DMS 273 (cell line): ENCODE data around the gene HMGN2.

Experiments used
- DNase-seq: peaks from one replicate; lab custom pipeline; 2025; ENCODE audit not compliant: unreplicated experiment; lab: John Stamatoyannopoulos, UW

HMGN2 gene

DNA sequence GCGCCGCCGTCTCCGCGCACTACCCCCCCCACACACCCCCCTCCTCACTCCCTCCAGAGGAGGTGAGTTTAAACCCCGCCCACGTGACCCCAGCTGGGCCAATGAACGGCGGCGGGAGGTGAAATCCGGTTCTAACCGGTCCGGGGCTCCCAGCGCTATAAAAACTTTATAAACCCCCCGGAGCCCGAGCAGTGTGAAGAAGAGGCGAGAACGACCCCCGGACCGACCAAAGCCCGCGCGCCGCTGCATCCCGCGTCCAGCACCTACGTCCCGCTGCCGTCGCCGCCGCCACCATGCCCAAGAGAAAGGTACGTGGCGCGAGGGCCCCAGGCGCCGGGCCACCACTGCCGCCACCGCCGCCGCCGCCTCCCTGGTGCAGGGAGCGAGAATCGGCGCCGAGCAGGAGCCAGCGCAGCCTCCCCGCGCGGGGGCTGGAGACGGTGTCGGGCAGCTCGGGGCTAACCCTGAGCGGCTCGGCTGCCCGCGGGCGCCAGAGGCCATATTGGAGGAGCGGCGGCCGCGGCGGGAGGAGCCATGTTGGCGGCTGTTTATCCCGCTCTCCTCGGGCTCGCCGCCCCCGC lies at the start of gene HMGN2:
Gene HMGN2, plus strand, starts transcription at position 121 of the 581 bp plus-strand sequence. Its CDS starts 173 bp downstream, at position 294.
- DNase-seq: peak; percentile 97

- no peak for DNase-seq
Measured at GRCh38 chr1:26429721-26430120, 42.5 kb upstream of the HMGN2 start.

DNA sequence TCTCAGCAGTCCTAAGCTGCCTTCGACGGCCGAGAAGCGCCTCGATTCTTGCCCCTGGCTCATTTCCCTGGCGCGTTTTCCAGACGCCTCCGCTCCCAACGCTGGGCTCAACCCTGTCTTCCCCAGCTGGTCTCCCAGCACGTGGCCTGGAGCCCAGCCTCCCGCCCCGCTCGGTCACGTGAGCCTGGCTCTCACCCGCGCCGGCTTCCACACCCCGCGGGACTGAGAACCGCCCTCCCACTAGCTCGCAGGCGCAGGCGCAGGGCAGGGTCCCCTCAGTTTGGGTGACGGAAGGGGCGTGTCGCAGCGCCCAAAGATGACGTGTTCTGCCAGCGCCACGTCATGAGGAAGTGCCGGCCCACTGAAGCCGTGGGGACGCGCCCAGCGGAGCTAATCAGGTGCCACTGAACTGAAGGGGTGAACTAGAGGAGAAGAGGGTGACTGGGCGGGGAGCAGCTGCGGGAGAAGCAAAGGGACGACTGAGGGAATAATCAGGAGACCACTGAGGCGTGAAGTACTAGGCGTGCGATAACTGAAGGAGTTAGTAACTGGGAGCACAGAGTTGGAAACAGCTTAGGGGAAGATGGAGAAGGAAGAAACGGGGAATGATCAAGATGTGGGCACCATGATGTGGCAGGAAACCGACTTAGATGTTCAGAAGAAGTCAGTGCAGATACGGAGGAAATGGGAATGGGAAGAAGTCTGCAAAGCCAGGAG lies 40.1 kb upstream of the HMGN2 start, which contains the start of gene DHDDS:
Gene DHDDS, plus strand, starts transcription at position 343 of the 717 bp plus-strand sequence. CDS start 625 bp downstream, outside the sequence.
- DNase-seq: peak; percentile 99

- DNase-seq: no peak
Measured at GRCh38 chr1:26432793-26433192, 39.4 kb upstream of the HMGN2 start.

DNA sequence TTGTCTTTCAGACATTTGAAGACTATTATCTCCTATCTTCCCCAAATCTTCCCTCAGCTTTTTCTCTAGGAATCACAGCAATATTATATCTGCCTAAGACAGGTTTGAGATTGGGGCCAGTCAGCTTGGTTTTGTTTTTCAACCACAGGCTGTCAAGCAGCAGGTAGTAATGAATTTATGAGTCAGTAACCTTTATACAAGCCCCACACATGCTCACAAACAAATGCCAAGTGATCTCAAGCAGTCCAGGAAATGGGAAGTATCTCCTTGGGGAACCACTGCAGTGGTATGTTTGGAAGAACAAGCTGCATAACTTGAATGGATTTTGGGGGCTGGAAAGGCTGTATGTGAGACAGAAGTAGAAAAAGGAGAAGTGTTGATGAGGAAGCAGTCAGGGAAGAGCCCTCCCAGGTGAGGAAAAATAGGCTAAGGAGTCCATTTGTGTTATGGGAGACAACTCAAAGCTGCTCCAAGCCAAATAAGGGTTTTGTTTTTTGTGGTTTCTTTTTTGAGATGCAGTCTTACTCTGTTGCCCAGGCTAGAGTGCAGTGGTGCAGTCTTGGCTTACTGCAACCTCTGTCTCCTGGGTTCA lies 38.0 kb upstream of the HMGN2 start:
- no peak for DNase-seq

- no peak for DNase-seq
Measured at GRCh38 chr1:26438041-26438440, 34.2 kb upstream of the HMGN2 start.

- no peak for DNase-seq
Measured at GRCh38 chr1:26440259-26440658, 32.0 kb upstream of the HMGN2 start.

GRCh38 chr1:26449868-26450267 lies 22.4 kb upstream of the HMGN2 start:
- no peak for DNase-seq

- no peak for DNase-seq
Measured at GRCh38 chr1:26450908-26451307, 21.3 kb upstream of the HMGN2 start.

GRCh38 chr1:26452459-26453183 lies 19.6 kb upstream of the HMGN2 start:
- no peak for DNase-seq

DNA sequence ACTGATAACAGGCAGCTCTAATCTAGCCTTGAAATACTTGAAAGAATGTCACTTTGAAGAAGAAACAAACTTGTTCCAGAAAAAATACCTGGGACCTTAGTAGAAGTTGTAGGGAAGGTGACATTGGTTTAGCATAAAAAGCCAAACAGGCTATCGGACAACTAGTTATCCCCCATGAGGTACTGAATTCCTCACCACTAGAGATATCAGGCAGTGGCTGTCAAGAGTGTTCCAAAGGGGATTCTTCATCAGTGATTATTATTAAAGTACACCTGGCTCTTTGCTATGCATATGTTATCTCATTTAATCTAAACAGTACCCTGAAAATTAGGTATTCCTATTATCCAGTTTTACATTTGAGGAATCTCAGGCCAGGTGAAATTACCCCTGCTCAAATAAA lies 13.1 kb upstream of the HMGN2 start:
- DNase-seq: no peak

- no peak for DNase-seq
Measured at GRCh38 chr1:26459573-26460031, 12.6 kb upstream of the HMGN2 start.

DNA sequence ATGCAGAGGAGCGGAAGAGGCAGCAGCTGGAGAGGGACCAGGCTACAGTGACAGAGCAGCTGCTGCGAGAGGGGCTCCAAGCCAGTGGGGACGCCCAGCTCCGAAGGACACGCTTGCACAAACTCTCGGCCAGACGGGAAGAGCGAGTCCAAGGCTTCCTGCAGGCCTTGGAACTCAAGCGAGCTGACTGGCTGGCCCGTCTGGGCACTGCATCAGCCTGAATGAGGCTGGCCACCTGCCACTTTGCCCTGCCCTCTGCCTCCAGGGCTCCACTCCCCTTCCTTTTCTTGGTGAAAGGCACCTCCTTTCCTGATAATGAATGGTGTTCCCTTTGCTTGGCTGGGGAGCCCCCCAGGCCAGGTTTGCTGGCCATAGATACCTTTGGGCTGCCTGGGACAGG lies 3.3 kb upstream of the HMGN2 start:
- DNase-seq: peak; percentile 67

DNA sequence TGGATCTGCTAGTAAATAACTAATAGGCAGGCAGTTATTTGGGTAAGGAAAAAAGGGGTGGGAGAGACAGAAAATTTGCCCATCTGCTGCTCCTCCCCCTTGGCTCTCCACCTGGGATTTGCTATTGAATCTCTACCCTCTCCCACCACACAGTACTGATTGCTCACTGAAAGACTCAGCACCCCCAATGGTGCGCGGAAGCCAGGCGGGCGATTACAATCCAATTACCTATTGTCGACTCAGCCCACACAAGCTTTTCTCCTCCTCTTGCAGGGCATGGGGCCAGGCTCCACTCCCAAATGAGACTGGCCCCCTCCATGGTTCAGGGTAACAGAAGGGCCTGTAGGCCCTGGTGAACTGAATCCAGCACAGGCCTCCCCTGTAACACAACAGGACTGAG lies 2.7 kb upstream of the HMGN2 start:
- DNase-seq: peak; percentile 74

DNA sequence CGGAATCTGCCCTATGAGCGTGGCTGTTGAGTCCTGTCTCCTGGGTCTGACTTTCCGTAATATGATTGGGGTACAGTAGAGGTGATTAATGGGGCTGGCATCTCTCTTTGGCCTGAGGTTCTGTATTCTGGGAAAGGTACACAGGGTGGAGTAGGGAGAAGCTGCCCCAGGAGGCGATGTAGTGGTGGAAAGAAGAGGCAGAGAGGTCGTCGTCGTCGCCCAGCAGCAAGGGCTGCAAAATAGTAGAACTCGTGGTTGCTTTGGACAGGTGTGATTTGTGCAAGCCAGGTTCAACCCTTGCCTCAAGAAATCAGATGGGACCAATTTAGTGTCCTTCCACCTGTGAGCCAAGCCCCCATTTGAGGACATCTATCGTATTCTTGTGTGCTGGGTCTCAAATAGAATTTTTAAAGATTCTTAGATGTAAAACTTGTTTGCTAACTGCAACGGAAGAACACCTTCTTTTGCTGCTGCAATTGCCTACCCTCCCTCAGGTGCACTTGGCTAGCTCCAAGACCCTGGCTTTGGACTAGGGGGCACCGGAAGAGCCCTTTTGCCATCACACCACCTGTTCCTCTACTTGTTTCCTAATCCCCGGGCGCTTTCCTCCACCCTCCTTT lies 1.3 kb upstream of the HMGN2 start:
- DNase-seq: no peak

DNA sequence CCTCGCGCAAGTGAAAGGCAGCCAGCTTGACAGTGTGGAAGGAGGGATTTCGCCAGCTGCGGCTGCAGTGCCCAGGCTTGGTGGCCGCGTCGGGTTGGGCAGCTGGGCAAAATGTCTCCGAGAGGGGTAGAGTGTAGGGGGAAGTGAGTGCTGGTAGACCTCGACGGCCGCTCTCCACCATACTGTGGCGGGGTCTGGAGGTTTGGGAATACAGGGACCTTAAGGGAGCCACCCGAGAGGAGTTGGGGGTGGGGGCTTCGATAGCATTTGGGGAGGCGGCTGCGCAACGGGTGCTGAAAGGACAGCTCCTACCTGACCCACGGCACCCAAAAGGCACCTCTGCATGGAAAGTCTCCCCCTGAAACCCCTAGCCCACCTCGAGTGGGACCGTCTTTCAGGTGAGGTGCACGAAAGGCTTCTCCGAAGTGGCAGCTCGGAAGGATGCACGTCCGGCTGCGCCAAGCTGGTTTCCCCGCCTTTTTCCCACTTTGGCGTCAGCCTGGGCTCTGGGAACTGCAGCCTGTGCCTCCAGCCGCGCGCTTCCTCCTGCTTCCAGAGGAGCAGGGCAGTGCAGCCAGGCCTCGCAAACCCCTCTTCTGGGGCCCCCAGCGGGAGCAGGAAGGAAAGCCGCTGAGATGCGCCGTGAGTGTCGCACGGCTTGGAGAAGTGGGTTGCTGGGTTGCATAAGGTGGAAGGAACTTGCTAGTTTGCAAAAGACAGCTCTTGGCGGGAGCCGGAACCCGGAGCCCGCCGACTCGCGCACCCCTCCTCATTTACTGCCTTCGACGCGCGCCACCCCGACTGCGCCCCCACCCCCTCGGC lies 531 bp upstream of the HMGN2 start:
- peak; percentile 94 for DNase-seq

DNA sequence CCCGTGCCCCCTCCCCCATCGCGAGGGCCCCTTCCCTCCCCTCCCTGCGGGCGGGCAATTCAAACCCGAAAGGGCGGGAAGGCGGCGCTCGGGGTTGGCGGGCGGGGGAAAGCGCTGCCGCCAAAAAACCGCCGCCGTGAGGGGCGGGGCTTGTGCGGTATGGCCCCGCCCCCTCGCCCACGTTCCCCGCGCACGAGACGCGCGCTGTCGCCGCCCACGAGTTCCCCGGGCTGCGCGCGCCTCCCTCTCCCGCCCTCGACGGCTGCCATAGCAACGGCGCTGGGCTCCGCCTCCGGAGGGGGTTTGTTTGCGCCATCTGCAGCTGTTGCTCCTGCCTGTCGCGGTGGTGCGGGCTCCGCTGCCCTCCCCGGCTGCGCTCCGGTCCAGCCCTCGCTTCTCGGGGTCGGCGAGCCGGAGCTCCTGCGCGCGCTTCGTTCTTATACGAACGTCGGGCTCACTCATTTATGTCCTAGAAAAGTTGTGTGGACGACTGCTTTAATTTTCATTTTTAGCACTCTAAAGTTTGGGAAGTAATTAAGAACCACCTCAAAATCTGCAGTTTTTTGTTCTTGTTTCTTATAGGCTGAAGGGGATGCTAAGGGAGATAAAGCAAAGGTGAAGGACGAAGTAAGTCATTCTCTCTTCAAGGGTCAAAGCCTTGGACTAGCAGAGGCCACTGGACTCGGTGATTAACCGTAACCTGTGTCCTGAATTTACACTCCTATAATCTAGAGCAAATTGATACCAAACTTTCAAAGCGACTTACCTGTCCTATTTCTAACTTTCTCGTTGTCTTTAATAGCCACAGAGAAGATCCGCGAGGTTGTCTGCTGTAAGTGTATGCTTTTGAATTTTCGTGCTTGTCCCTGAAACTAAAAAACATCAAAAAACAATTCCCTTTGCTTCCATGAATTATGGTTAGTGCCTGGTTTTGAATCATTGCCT lies 933 bp downstream of the HMGN2 start:
- peak; percentile 98 for DNase-seq

GRCh38 chr1:26474818-26475217 lies 2.6 kb downstream of the HMGN2 start:
- no peak for DNase-seq

DNA sequence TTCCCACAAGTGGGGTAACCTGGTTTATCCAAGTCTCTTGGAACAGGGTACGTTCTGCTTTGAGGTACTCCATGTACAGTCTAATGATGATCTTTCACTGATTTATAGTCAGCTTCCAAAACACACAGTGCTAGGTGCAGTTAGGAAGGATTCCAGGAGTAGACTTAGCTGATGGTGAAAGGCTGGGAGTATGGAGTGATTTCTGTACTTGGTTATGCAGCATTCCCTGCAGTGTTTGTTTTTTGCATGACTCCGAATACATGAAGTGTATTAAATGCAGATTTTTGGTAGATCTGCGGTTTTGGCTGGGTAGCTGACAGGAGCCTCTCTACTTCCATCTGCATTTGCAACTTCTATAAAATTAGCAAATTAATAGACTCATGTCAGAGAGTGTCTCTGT lies 3.7 kb downstream of the HMGN2 start:
- no peak for DNase-seq
